ENCODE data around the gene PCNP.
"Not testable (repeated sequence)": the region's sequence is repeated elsewhere in the genome, so short reads cannot be mapped to it uniquely, and the experiment has no call there.

PCNP gene

DNA sequence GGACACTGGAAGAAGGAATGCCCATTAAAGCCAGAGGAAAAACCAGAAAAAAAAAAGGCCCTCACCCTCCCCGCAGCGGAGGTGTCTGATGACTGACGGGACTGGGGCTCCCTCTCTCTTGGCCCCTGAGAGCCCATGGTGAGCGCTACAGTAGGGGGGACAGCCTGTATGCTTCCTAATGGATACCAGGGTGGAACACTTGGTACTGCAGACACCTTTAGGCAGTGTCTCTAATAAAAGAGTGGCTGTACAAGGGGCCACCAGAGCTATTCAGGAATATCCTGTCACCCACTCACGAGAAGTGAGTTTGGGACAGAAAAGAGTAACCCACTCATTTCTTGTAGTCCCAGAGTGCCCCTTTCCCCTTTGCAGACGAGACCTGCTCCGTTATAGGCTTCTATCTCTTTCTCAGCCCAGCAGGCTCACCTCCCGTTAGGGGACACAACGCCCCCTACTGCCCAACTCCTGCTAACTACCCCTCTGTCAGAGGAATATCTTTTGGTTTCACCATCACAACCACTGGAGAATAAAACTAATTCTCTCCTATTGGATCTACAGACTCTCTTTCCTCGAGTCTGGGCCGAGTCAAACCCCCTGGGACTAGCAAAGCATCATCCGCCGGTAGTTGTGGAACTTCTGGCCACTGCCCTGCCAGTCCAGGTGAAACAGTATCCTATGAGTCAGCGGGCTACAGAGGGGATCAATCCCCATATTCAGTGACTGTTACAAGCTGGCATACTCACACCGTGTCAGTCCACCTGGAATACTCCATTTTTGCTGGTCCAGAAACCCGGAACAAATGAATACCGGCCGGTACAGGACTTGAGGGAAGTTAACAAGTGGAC lies 62.2 kb downstream of the PCNP start:
- H3K27ac ChIP-seq = no peak overlapping the region
- TF ChIP-seq ZFX (IDR thresholded peaks at IDR 0.05) (no peak), CTCF (conservative IDR thresholded peaks at IDR 0.05) (peak; percentile 79)

- H3K27ac ChIP-seq = no peak overlapping the region
- TF ChIP-seq CTCF (conservative IDR thresholded peaks at IDR 0.05) (no peak), ZFX (IDR thresholded peaks at IDR 0.05) (no peak)
Measured at GRCh38 chr3:101637451-101637850, 63.5 kb downstream of the PCNP start.

DNA sequence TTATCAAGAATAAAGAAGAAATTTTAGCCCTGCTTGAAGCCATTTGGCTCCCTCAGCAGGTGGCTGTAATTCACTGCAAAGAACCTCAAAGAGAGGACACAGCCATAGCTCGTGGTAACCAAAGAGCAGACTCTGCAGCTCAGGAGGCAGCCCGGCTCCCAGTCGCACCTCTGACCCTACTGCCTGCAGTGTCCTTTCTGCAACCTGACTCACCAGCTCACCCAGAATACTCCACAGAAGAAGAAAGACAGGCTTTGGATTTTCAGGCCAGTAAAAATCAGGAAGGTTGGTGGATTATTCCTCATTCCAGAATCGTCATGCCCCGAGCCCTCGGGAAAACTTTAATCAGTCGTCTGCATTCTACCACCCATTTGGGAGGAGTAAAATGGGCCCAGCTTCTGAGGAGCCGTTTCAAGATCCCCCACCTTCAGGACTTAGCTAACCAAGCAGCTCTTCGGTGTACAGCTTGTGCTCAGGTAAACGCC lies 64.3 kb downstream of the PCNP start:
- TF ChIP-seq ZFX (IDR thresholded peaks at IDR 0.05) (no peak), CTCF (conservative IDR thresholded peaks at IDR 0.05) (no peak)
- no peak overlapping the region for H3K27ac ChIP-seq

GRCh38 chr3:101639280-101639963 lies 65.4 kb downstream of the PCNP start:
- no peak for TF ChIP-seq CTCF (conservative IDR thresholded peaks at IDR 0.05)
- TF ChIP-seq ZFX (IDR thresholded peaks at IDR 0.05) = no peak
- H3K27ac ChIP-seq = no peak overlapping the region

DNA sequence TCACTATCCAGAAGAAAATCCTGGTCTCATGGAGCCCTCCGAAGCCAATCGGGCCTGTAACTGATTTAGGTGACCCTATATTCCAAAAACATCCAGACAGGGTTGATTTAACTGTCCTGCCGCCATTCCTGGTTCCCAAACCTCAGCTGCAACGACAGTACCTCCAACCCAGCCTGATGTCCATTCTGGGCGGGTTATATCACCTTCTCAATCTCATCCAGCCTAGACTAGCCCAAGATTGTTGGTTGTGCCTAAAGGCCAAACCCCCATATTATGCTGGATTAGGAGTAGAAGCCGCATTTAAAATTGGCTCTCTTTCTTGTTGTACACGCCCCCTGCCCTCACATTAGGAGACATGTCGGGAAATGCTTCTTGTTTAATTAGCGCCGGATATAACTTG lies 66.3 kb downstream of the PCNP start:
- TF ChIP-seq CTCF (conservative IDR thresholded peaks at IDR 0.05) = no peak
- no peak for TF ChIP-seq ZFX (IDR thresholded peaks at IDR 0.05)
- no peak overlapping the region for H3K27ac ChIP-seq

- not testable (repeated sequence) for H3K27ac ChIP-seq
Measured at GRCh38 chr3:101641397-101642115, 67.6 kb downstream of the PCNP start.

GRCh38 chr3:101642441-101642840 lies 68.5 kb downstream of the PCNP start:
- no peak for TF ChIP-seq CTCF (conservative IDR thresholded peaks at IDR 0.05)
- no peak for TF ChIP-seq ZFX (IDR thresholded peaks at IDR 0.05)
- no peak overlapping the region for H3K27ac ChIP-seq

Data from C4-2B (cell line).